ENCODE measurements around the gene FRMD3. TPM values are rescaled to one million over a fixed set of nuclear protein-coding genes. Genes with fewer than 3 reads are reported as not detected.

FRMD3 gene
- total RNA-seq, 1 experiment from 2014 or later, result 1.4 TPM

- no peak for ATAC-seq
- no peak overlapping the region for H3K4me3 Mint-ChIP-seq
- POLR2A ChIA-PET, result no interaction called here
- no peaks in the 10 kb centered on the region for H3K36me3 Mint-ChIP-seq
- H3K9me3 Mint-ChIP-seq, result peaks cover 26% of the 10 kb centered on the region
- no peak overlapping the region for H3K27ac Mint-ChIP-seq
- peaks cover 6% of the 10 kb centered on the region for H3K4me1 Mint-ChIP-seq
- TF ChIP-seq CBFB (CRISPR knock-in tag; IDR thresholded peaks at IDR 0.05; ENCODE audit: low read depth), result no peak
- no peak for TF ChIP-seq OVOL2 (CRISPR knock-in tag; IDR thresholded peaks at IDR 0.05; ENCODE audit: borderline replicate concordance)
- no peak for TF ChIP-seq ZNF263 (CRISPR knock-in tag; IDR thresholded peaks at IDR 0.05; ENCODE audit: low read depth)
- no peak for TF ChIP-seq RORB (CRISPR knock-in tag; IDR thresholded peaks at IDR 0.05)
- TF ChIP-seq MLX (CRISPR knock-in tag; IDR thresholded peaks at IDR 0.05), result no peak
- no peak for TF ChIP-seq SMAD3 (CRISPR knock-in tag; IDR thresholded peaks at IDR 0.05; ENCODE audit: borderline replicate concordance)
- TF ChIP-seq MAX (CRISPR knock-in tag; IDR thresholded peaks at IDR 0.05), result no peak
- TF ChIP-seq NFATC4 (CRISPR knock-in tag; IDR thresholded peaks at IDR 0.05), result no peak
- TF ChIP-seq FOXK1 (CRISPR knock-in tag; IDR thresholded peaks at IDR 0.05), result no peak
- no peak for TF ChIP-seq STAT6 (CRISPR knock-in tag; conservative IDR thresholded peaks at IDR 0.05; ENCODE audit: low read depth)
- no peak for TF ChIP-seq ETV6 (CRISPR knock-in tag; IDR thresholded peaks at IDR 0.05)
- no peak for TF ChIP-seq ZNF232 (CRISPR knock-in tag; IDR thresholded peaks at IDR 0.05)
- TF ChIP-seq, protein P1, sequence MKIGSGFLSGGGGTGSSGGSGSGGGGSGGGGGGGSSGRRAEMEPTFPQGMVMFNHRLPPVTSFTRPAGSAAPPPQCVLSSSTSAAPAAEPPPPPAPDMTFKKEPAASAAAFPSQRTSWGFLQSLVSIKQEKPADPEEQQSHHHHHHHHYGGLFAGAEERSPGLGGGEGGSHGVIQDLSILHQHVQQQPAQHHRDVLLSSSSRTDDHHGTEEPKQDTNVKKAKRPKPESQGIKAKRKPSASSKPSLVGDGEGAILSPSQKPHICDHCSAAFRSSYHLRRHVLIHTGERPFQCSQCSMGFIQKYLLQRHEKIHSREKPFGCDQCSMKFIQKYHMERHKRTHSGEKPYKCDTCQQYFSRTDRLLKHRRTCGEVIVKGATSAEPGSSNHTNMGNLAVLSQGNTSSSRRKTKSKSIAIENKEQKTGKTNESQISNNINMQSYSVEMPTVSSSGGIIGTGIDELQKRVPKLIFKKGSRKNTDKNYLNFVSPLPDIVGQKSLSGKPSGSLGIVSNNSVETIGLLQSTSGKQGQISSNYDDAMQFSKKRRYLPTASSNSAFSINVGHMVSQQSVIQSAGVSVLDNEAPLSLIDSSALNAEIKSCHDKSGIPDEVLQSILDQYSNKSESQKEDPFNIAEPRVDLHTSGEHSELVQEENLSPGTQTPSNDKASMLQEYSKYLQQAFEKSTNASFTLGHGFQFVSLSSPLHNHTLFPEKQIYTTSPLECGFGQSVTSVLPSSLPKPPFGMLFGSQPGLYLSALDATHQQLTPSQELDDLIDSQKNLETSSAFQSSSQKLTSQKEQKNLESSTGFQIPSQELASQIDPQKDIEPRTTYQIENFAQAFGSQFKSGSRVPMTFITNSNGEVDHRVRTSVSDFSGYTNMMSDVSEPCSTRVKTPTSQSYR (CRISPR knock-in tag; IDR thresholded peaks at IDR 0.05), result no peak
- TF ChIP-seq, protein P2, sequence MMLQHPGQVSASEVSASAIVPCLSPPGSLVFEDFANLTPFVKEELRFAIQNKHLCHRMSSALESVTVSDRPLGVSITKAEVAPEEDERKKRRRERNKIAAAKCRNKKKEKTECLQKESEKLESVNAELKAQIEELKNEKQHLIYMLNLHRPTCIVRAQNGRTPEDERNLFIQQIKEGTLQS (CRISPR knock-in tag; conservative IDR thresholded peaks at IDR 0.05), result no peak
- no peak for TF ChIP-seq ZBTB43 (CRISPR knock-in tag; IDR thresholded peaks at IDR 0.05)
- H3K27me3 Mint-ChIP-seq (ENCODE audit: low read depth), result peaks cover 3% of the 10 kb centered on the region; the same call in 1 of the 2 replicates
- CTCF ChIA-PET, result interaction anchor here (0.9 to 1.6 kb wide), 2 partner anchors 23 to 187 kb away, joined by 3 to 5 read pairs; no protein-coding TSS in a partner anchor
- DNase-seq (ENCODE audit: low spot score), result no peak
Measured at GRCh38 chr9:83521011-83521410, 17.2 kb downstream of the FRMD3 start.

DNA sequence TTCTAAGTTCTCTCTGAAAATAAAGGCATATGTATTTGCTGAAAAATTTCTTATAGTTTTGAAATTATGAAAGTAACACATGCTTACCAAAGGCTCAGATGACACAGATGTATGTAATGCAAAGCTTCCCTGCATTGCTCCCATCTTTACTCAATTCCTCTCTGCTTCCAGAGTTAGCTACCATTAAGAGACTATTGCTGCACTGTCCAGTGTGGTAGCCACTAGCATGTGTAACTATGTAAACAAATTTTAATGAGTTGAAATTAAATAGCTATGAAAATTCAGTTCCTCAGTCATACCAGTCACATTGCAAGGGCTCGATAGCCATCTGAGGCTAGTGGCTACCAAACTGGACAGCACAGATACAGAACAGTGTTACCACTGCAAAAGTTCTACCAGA is 17.9 kb downstream of the FRMD3 start:
- no peak for DNase-seq (ENCODE audit: low spot score)
- ATAC-seq, result no peak
- ChIA-PET POLR2A (no interaction called here), CTCF (no interaction called here)
- Mint-ChIP-seq H3K9me3 (peaks cover 26% of the 10 kb centered on the region), H3K27me3 (ENCODE audit: low read depth) (peaks cover 3% of the 10 kb centered on the region; the same call in 1 of the 2 replicates), H3K27ac (no peak overlapping the region), H3K4me3 (no peak overlapping the region), H3K4me1 (no peaks in the 10 kb centered on the region), H3K36me3 (no peaks in the 10 kb centered on the region)
- TF ChIP-seq, protein P3, sequence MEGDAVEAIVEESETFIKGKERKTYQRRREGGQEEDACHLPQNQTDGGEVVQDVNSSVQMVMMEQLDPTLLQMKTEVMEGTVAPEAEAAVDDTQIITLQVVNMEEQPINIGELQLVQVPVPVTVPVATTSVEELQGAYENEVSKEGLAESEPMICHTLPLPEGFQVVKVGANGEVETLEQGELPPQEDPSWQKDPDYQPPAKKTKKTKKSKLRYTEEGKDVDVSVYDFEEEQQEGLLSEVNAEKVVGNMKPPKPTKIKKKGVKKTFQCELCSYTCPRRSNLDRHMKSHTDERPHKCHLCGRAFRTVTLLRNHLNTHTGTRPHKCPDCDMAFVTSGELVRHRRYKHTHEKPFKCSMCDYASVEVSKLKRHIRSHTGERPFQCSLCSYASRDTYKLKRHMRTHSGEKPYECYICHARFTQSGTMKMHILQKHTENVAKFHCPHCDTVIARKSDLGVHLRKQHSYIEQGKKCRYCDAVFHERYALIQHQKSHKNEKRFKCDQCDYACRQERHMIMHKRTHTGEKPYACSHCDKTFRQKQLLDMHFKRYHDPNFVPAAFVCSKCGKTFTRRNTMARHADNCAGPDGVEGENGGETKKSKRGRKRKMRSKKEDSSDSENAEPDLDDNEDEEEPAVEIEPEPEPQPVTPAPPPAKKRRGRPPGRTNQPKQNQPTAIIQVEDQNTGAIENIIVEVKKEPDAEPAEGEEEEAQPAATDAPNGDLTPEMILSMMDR (IDR thresholded peaks at IDR 0.05), result no peak
- TF ChIP-seq NR3C1 (CRISPR knock-in tag; conservative IDR thresholded peaks at IDR 0.05; ENCODE audit: low read depth) (no peak), E2F4 (CRISPR knock-in tag; IDR thresholded peaks at IDR 0.05; ENCODE audit: borderline replicate concordance, low read depth) (no peak), JUN (CRISPR knock-in tag; IDR thresholded peaks at IDR 0.05) (no peak), SOX15 (CRISPR knock-in tag; IDR thresholded peaks at IDR 0.05) (no peak), KAT7 (CRISPR knock-in tag; IDR thresholded peaks at IDR 0.05; ENCODE audit: borderline replicate concordance) (no peak), ELF4 (CRISPR knock-in tag; IDR thresholded peaks at IDR 0.05; ENCODE audit: low read depth) (no peak), ZNF317 (CRISPR knock-in tag; IDR thresholded peaks at IDR 0.05; ENCODE audit: borderline replicate concordance, low read depth) (no peak)

Measured in WTC11 (cell line).